ENCODE results near the gene KIAA1217. TPM values are rescaled to one million over a fixed set of nuclear protein-coding genes. Genes with fewer than 3 reads are reported as not detected.

Gene KIAA1217
- total RNA-seq, 1 experiment from 2014 or later = 18.6 TPM

DNA sequence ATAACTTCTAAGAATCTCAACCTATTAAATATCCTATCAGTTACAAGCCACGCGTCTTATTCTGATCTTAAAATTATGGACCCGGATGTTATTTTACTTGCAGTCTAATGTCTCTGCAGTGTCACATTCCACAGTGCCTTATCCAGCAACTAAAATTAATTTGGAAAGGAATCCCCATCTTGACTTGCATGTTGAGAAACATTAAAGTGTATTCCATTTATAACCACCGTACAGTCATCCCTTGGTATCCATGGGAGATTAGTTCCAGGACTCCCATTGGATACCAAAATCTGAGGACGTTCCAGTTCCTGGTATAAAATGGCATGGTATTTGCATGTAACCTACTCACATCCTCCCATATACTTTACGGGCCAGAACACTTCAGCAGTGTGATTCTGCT lies 320.0 kb downstream of the KIAA1217 start:
- TF ChIP-seq, protein P1, sequence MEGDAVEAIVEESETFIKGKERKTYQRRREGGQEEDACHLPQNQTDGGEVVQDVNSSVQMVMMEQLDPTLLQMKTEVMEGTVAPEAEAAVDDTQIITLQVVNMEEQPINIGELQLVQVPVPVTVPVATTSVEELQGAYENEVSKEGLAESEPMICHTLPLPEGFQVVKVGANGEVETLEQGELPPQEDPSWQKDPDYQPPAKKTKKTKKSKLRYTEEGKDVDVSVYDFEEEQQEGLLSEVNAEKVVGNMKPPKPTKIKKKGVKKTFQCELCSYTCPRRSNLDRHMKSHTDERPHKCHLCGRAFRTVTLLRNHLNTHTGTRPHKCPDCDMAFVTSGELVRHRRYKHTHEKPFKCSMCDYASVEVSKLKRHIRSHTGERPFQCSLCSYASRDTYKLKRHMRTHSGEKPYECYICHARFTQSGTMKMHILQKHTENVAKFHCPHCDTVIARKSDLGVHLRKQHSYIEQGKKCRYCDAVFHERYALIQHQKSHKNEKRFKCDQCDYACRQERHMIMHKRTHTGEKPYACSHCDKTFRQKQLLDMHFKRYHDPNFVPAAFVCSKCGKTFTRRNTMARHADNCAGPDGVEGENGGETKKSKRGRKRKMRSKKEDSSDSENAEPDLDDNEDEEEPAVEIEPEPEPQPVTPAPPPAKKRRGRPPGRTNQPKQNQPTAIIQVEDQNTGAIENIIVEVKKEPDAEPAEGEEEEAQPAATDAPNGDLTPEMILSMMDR (conservative IDR thresholded peaks at IDR 0.05) = no peak
- H3K36me3 Mint-ChIP-seq (ENCODE audit: insufficient read depth in 1 of 3, low read depth in 3 of 3) = peaks cover 4 to 46% (median 39%) of the 10 kb centered on the region in 3 experiments
- Histone ChIP-seq H3K4me2 (ENCODE audit: insufficient read depth, insufficient read length, low read length) (no peak overlapping the region), H4K5ac (ENCODE audit: insufficient read length, low read depth, low read length) (no peak overlapping the region), H3K79me2 (ENCODE audit: insufficient read depth, low read length) (no peaks in the 10 kb centered on the region), H3K4me1 (ENCODE audit: insufficient read depth, low read length) (no peaks in the 10 kb centered on the region), H3K27ac (ENCODE audit: insufficient read length, low read depth, low read length) (no peak overlapping the region), H3K23ac (ENCODE audit: insufficient read length, low read depth, low read length) (no peak overlapping the region), H3K4ac (ENCODE audit: low read depth, low read length) (no peak overlapping the region), H3K56ac (ENCODE audit: insufficient read length, low read depth, low read length) (no peak overlapping the region), H3K18ac (ENCODE audit: insufficient read length, low read depth, low read length) (no peak overlapping the region), H3K9ac (ENCODE audit: extremely low read depth, insufficient read length, low read length) (no peak overlapping the region), H4K20me1 (ENCODE audit: control insufficient read depth, insufficient read depth, insufficient read length) (no peaks in the 10 kb centered on the region), H3K14ac (ENCODE audit: insufficient read depth, low read length) (no peak overlapping the region), H4K91ac (ENCODE audit: insufficient read length, low read depth, low read length) (no peak overlapping the region), H3K9me3 (ENCODE audit: control insufficient read depth, low read depth, low read length) (no peaks in the 10 kb centered on the region), H3K23me2 (ENCODE audit: insufficient read length, low read depth, low read length, poor library complexity, severe bottlenecking) (no peaks in the 10 kb centered on the region), H2BK12ac (ENCODE audit: insufficient read length, low read depth, low read length) (no peak overlapping the region), H2BK5ac (ENCODE audit: insufficient read length, low read length) (no peak overlapping the region), H3K27me3 (ENCODE audit: insufficient read depth, low read length) (no peaks in the 10 kb centered on the region), H2BK15ac (ENCODE audit: low read depth, low read length) (no peak overlapping the region), H3T11ph (ENCODE audit: low read length) (no peak overlapping the region), H2BK120ac (ENCODE audit: low read depth, low read length, poor library complexity, severe bottlenecking) (no peak overlapping the region), H4K8ac (replicated peaks; ENCODE audit: insufficient read length, low read depth, low read length) (no peak overlapping the region), H2AFZ (ENCODE audit: low read length) (no peak overlapping the region), H3K79me1 (ENCODE audit: insufficient read depth, low read depth, low read length, poor library complexity, severe bottlenecking) (no peaks in the 10 kb centered on the region), H2BK20ac (ENCODE audit: low read depth, low read length, poor library complexity, severe bottlenecking) (no peak overlapping the region), H2AK5ac (ENCODE audit: insufficient read length, low read length) (no peak overlapping the region)
- no peak for DNase-seq
- no peaks in the 10 kb centered on the region for H3K4me1 Mint-ChIP-seq
- no peaks in the 10 kb centered on the region for H3K9me3 Mint-ChIP-seq
- no peaks in the 10 kb centered on the region for H3K27me3 Mint-ChIP-seq (ENCODE audit: low read depth)
- no peak overlapping the region for H3K4me3 Mint-ChIP-seq
- no CpG with 5 or more reads among the region's 6 CpGs for WGBS (ENCODE audit: extremely low coverage, insufficient read length, low lambda C conversion rate)
- H3K27ac Mint-ChIP-seq = no peak overlapping the region

All from H9 (cell line).